HCEC 1CT (cell line): ENCODE measurements around the gene CMTM8.

Experiments
- DNase-seq: peaks from one replicate; pipeline ENCODE4 v3.0.0-alpha.2; 2017

CMTM8 gene

DNA sequence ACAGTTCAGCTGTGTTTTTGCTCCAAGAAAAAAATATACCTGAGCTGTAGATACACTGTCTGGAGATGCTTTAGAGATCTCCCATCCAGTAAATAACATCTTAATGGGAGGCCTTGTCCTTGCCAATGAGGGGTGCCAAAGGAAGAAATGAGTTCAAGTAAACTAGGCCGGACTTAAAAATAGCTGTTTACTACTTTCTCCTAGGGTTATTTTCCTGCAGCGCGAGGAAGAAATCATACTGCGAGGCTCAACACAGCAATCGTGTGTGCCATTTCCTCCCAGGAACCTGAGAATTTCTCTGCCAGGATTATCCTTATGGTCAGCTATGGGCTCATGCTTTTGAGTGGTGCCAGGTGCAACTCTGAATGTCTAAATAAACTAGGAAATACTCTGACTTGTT lies 71.9 kb downstream of the CMTM8 start:
- DNase-seq = no peak

DNA sequence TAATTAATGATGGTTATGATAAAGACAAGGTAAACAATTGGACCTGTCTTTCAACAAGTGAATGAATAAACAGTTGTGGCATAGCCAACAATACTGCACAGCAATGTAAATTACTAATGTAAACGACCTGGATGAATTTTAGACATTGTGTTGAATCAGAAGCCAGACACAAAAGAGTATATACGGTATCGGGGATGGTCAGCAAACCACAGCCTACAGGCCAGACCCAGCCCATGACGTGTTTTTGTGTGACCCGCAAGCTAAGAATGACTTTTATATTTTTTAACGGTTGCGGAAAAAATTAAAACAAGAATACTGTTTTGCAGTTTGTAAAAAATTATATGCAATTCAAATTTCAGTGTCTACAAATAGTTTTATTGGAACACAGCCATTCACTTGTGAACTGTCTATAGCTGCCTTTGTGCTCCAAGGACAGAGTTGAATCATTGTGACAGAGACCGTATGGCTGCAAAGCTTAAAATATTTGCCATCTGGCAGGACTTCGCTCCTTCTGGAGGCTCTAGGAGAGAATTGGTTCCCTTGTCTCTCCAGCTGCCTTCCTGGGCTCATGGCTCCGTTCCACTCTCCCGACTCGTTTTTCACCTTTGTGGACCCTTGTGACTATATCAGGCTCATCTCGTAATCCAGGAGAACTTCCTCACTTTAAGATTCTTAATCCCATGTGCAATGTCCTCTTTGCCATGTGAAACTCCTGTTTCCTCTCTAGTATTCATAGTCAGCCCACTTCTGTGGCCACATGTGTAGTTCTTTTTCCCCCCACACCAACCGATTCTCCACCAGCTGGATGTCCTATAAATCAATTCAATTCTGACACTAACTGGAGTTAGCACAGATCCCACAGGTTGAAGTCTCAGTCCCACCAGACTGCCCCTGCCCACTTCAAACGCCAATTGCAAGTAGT lies 72.7 kb downstream of the CMTM8 start:
- DNase-seq = no peak

DNA sequence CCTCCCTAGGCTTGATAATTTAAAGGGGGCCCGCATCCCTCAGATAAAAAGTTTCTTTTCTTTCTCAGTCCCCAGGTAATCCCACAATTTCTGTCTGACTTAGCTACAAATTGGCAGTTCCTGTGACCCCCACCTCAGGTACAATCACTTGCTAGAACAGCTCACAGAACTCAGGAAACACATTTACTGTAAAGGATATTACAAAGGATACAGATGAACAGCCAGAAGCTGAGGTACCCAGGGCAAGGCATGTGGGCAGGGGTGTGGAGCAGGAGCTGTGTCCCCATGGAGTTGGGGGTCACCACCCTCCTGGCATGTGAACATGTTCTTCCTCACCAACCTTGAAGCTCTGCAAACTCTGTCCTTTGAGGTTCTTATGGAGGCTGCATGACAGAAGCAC lies 73.8 kb downstream of the CMTM8 start:
- DNase-seq = no peak

DNA sequence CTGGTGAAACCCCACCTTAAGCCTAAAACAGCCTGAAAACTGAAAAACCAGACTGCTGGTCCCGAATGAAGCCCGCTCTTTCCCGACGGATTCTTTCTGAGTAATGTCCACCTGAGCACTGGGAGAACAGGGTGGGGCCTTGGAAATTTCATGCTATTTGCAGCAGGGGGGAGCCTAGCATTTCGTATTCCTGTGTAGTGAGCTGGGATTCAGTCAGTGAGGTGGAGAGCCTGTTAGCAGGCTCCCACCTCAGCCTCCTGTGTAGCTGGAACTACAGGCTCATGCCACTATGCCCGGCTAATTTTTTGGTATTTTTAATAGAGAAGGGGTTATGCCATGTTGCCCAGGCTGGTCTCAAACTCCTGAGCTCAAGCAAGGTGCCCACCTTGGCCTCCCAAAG lies 74.7 kb downstream of the CMTM8 start:
- DNase-seq = no peak

DNA sequence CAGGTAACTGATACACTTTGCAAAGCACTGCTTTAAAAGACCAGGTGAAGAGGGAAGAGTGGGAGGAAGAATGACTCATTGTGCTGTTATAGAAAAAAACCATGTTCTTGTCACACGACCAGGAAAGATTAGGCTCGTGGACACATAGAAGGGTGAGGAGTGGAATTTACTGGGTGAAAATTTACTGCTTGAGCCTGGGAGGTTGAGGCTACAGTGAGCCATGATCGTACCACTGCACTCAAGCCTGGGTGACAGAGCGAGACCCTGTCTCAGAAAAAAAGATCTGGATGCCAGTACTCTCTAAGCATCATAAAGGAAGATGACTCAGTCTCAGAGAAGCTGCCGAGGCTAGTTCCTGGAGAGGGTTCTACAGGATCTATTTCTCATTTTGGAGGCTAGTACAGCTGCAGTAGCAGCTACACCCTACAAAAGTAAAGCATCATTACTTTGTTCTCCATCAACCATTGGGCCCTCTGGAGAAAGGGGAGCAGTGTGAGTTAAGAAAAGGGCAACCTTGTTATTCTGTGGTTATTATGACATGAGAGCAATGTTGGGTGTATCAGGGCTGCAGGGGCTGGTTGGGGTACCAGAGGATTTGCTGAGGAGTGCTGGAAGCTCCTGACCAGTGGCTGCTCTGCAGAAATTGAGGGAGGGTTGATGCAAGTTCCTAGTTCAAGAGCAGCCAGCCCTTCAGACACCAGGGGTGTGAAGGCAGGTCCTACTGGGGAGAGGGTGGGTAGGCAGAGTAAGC lies 75.4 kb downstream of the CMTM8 start:
- DNase-seq = peak; percentile 27

DNA sequence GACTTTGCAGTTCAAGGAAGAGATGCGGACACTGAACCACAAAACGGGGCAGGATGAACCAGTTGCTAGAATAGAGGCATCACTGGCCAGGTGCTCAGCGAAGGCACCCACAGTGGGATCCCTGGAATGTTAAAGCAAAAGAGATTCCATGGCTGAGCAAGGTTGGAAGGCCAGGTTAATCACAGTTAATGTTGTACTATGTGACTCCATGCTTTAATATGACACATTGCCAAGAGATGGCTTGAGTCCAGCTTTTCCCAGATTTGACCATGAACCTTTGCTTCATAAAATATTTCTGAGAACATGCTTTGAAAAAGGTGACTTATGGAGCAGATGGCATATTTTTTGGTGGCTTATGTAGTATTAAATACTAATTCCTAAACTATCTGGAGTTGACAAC lies 77.0 kb downstream of the CMTM8 start:
- no peak for DNase-seq

DNA sequence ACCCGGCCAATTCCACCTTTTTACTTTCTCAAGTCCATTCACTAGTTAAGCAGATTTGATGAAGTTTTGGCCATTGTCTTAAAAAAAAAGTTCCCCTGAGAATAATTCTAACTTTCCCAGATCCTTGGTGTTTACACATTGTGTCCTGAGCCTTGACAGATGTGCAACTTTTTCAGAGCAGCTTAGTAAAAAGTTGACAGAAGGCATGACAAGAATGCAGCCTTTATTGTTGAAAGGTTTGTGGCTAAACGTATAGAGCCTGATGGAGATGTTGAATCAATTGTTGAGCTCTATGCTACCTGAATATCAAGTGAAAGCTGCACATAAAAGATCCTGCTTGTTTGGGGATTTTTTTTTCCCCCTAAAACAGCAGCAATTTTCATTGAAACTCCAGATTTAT lies 77.8 kb downstream of the CMTM8 start:
- no peak for DNase-seq

DNA sequence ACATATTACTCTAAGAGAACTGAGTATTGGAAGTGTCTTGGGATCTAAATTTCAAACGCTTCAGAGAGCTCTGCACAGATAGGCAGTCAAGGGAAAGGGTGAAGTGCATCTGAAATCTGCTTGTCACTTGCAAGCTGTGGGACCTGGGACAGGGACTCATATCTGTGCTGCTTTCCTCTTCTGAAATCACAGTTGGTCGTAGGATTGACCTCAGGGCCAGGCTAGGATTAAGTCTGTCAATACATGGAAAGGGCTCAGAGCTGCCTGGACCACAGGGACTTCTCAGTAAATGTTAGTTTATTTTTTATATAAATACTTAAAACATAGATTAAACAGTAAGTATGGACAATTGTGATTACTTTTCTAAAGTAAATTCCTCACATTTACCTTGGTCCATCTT lies 78.5 kb downstream of the CMTM8 start:
- DNase-seq = no peak

DNA sequence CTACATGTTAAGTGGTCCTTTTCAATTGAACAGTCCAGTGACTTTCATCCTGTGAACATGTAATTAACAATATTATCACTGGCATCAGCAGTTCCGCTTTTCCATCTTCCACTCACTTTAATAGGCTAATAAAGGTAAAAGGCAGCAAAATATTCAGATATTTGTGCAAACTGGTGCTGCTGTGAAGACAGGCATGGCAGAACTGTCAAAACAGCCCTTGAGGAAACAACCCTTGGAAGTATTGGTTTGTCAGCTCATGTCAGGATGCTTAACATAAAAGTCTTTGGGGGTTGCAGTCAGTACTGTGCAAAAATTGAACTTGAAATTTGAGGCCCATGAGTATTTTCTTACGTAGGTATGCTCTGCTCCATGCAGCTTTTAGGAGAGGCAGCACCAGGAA lies 81.1 kb downstream of the CMTM8 start:
- DNase-seq = no peak

DNA sequence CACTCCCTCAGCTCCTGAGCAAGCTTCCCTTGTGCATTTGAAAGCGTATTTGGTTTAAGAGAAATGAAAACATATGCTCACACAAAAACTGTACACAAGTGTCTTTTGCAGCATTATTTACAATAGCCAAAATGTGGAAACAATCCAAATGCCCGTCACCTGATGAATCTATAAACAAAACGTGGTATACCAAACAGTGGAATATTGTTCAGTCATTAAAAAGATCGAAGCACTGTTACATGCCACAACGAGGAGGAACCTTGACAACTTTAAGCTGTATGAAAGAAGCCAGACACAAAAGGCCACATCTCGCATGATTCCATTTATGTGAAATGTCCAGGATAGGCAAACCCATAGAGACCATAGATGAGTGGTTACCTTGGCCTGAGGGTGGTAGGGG lies 81.6 kb downstream of the CMTM8 start:
- no peak for DNase-seq

DNA sequence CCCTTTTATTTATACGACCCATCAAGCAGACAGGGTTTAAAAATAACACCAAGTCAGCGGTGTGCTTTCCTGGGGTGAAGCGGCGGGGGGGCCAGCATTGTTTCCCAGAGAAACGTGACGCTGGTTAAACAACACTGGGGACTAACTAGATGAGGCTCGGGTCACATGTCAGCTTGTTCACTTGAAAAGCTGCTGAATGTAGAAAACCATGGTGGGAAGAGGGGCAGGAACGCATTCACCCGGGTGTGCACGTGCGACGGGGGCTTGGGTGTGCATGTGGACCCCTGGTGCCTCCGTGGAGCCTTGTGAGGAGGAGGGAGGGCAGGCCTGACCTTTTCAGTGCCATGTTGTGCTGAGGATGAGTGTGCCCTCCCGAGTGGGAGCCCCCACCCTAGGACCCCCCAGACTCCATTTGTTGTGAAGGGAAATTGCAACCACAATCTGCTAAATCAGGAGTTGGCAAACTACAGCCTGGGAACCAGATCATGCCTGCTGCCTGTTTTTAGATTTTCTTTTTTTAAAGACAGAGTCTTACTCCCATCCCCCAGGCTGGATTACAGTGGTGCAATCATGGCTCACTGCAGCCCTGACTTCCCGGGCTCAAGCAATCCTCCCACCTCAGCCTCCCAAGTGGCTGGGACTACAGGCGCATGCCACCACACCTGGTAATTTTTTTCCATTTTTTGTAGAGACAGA lies 82.8 kb downstream of the CMTM8 start:
- DNase-seq = no peak

DNA sequence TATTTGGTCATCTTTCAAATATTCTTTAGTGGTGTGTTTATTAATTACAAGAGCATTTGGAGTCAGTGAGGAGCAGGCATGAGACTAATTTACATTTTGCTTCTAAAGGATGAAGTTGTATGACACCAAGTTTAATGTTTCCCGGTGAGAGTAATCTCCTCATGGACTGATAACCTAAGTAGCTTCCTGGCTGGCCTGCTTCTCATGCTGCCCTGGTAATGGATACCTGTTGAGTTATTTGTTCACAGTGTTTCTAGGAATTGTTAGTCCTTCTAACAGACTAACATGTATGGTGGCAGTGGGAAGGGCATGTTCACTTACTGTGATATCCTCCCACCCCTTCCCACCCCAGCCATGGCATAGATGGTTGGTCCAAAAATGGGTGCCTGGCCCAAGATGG lies 83.8 kb downstream of the CMTM8 start:
- no peak for DNase-seq

DNA sequence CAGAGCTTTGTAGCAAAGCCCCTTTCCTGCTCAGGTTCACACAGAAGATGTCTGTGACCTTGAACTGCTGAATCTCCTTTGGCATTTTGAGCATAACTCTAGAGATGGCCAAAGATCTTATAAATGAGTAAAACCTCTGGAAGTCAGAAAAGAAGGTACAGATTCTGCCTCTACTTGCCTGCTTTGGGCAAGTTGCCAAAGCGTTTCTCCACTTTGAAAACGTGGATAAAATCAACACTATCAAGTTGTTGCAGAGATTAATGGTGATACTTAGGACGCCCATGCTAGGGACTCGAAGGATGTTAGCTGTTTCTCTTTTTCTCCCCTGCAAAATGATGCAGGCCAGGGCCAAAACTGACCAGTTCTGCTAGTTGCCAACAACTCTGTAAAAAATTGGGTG lies 85.1 kb downstream of the CMTM8 start:
- DNase-seq = no peak

DNA sequence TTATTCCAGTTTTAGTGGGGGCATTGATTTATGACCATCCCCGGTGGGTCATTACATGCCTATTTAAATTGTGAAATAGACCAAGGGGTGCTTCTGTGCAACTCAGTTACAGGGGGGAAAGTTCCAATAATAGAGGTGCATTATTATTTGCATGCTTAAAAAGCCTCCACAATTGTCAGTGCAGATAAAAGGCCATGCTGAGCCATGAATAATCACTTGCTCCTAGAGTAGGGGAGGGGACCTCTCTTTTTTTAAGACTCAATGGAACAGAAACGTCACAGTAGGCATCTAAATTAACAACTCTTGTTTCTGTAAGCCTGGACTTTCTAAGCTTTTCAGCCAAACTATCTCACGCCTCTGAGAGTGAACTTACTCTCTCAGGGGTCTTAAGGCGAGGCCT lies 86.7 kb downstream of the CMTM8 start:
- no peak for DNase-seq

DNA sequence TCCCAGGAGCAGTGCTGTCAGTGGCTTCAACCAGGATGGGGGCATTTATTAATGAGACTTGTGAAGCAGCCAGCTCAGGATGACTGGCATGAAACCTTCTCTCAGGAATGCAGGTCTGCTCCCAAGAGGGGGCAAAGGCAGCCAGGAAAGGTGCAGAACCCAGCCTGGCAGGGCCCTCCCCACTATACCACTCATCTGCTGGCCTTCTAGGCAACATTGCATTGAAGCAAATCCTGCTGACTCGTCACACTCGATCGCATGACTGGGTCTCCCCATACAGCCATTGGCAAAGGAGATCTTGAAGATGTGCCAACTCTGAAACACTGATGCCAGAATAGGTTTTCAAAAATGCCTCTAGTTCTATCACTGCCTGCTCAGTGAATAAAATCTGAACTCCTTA lies 87.4 kb downstream of the CMTM8 start:
- no peak for DNase-seq

DNA sequence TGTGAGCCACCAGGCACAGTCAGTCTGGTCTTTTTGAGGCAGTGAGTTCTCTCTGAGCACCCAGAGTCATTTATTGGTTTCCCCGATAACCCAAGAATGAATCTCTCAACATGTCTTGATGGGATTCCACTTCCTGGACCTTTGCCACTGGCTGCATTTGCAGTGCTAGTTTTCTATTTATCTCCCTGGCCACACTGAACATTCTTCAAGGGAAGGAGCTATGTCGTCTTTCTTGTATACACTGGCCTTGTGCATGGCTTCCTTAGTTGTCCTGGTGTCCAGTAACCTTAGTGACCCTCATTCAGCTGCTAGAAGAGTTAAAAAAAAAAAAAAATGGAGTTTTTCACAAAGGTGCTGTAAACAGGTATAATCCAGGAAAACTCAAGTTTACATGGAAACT lies 88.3 kb downstream of the CMTM8 start:
- no peak for DNase-seq

DNA sequence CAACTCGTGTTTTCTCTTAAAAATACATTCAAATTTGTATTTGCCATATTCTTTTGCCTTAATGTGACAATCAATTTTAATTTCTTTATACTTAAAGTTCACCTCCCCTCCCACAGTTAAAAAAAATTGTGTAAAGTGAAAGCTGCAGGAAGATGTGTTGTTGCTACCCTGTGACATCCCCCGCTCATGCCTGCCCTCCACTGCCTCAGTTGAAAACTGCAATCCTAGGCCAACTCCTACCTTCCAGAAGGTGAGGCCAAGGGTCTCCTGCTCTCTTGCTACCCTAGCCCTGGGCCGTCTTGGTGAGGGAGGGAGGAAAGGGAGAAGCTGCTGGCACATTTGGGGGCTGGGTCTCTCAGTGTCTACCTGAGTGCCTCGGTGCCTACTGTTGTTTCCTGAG lies 96.2 kb downstream of the CMTM8 start:
- DNase-seq = peak; percentile 19

DNA sequence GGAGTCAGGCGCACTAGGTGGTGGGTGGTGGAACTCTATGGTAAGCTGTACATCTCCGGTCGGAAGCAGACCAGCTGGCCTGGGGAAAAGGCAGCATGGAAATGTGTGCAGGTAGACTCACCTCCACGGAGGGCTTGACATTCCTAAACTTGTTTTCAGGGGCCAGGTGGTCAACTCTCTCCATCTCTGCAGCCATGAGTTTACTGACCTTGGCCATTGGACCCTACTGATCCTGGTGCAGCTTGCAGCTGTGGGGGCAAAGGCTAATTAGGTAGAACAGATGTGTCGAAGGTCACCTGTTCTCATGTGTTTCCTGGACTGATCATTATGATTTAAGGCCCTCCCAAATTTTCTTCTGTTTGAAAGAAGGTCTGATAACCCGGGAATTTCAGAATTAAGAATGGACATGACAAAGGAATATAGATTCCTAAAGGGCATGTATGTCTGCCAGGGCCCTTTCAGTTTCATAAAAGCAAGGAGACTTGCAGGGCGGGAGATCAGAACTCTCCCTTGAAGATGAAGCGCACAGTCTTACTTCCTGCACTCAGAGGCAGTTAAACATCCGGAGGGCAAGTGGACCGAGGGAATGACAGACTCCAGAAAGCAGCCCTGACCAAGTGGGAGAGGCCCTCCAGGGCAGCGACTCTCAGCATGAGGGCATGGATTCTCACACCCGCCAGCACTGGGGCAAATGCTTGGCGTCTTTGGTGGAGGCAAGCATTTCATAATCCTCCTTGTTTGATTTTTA lies 97.1 kb downstream of the CMTM8 start:
- DNase-seq = no peak

DNA sequence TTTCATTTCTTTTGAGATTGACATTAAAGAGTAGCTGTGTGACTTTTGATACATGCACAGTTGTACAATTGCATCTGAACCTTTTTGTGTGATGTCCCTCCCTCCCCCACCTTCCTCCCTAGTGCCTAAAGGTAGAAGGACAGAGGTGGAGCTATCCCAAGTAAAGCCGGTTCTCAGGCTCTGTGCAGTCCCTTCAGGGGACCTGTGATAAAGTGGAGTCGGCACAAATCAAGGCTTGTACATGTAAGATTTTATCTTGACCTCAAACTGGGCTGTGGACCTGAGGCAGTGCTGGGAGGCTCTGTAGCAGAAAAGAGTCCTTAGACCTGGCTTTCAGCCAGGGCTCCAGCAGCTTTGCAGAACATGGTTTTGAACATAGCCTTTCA lies 97.6 kb downstream of the CMTM8 start:
- DNase-seq = no peak

DNA sequence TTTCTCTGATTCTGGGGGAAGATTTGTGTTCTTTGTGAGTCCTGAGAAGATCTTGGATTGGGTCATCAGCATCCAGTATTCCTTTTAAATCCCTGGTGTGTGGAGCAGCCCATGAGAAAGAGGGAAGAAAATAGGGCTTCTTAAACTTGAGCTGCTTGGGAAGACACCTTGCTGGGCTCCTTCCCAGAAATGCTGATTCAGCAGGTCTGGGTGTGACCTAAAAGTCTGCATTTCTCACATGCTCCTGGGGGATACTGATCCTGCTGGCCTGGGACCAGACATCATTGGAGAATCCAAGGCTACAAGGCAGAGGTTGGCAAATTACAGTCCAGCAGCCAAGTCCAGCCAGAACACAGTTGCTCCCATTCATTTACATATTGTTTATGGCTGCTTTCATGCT lies 99.0 kb downstream of the CMTM8 start:
- no peak for DNase-seq

DNA sequence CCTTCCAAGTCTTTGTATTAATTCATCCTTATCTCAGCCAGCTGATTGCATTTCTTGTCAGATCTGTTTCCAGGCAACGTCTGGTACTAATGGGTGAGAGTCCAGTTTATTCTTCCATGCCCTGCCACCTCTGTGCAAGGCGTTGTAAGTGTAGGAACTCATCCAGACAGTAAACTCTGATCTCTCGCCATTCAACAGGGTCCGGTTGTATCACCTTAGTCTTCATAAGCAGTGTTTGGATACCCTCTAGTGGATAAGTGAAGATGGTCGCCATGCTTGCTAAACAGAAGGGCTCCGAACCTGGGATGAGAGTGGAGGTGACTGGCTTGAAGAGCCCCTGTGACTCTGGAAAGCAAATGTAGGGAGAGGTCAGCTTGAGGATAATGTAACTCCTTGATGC lies 101.6 kb downstream of the CMTM8 start:
- peak; percentile 53 for DNase-seq

DNA sequence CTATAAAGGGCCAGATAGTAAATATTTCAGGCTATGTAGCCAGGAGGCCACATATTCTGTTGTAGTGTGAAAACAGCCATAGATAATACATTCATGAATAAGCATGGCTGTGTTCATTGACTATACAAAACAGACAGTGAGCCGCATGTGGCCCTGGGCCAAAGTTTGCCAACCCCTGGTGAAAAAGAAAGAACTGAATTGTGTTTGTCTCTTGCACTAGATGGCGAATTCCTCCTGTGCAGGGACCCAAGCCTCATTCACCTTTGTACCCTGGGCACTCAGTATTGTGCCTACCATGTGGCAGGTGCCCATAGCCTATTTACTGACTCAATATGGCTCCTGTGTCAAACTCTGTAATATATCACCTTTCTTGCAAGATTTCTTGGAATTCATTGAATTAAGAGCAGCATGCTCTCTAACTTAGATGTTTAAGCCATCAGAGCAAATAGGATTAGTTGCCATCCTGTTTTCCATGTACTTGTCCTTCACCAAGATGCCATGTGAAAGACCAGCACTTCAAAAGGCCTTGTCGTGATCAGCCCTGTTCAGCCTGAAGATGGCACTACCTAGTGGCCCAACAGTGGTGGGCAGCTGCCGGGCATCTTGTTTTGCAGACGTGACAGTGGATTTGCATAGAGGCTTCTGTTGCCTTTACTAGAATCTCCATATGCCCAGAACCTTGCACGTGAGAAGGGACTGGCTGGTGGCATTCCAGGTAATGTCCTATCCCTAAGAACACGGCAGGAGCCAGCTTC lies 102.3 kb downstream of the CMTM8 start:
- DNase-seq = no peak
